HepG2 (cell line): ENCODE data around the gene GPR42. TPM values are rescaled to one million over a fixed set of nuclear protein-coding genes. Genes with fewer than 3 reads are reported as not detected.

Experiments
- ATAC-seq: fragments of 200-7000 bp; cut with Tn5 transposase; 3 replicates; pipeline ENCODE4 v1.9.1; 2020; ENCODE audit warnings: mild to moderate bottlenecking, moderate library complexity
- BruUV-seq: library from RNA; stranded (reverse); fragments of 400-500 nt; replicated peaks from 2 replicates; lab custom pipeline; 2021; lab: Mats Ljungman, UMichigan
- CTCF ChIA-PET: fragments of 300-600 bp; formaldehyde crosslinking; extraction: SDS; loops from one replicate; lab custom pipeline; 2021; ENCODE audit warnings: low total read pairs, inconsistent platforms, low intra/inter-chr PET ratio; lab: Yijun Ruan, JAX
- POLR2A ChIA-PET: fragments of 350-600 bp; sonication (Branson Sonifier 250); formaldehyde crosslinking; loops from one replicate; lab custom pipeline; 2020; ENCODE audit warnings: antibody characterized with exemption, inconsistent platforms; lab: Yijun Ruan, JAX
- DNase-seq: peaks from one replicate; pipeline ENCODE4 v3.0.0-alpha.2; 2015; ENCODE audit warnings: low spot score
- FAIRE-seq: peaks from 3 replicates; lab custom pipeline; 2011; peaks lifted over from hg19 to GRCh38; lab: Jason Lieb, UNC
- H2AFZ ChIP-seq: one replicate; pipeline ENCODE4 v1.6.1; 2011; ENCODE audit warnings: low read length, inconsistent platforms
- H3K27ac ChIP-seq: fragments of 300-600 bp; 3 replicates; pipeline ENCODE4 v1.8.0; 2011; ENCODE audit warnings: mixed run types, mild to moderate bottlenecking, mixed read lengths, low read length, inconsistent platforms; ENCODE audit not compliant: insufficient read depth; ENCODE audit errors: extremely low read length
- H3K27me3 ChIP-seq, 2 experiments: fragments of 200-600 bp in 1 of 2; 2 replicates in 1 of 2; 3 replicates in 1 of 2; pipeline versions ENCODE4 v1.6.0 to v1.8.0; 2011; ENCODE audit warnings: low read length in 2 of 2, mild to moderate bottlenecking in 2 of 2, moderate library complexity in 2 of 2, inconsistent platforms in 1 of 2; ENCODE audit not compliant: insufficient read depth in 2 of 2, control insufficient read depth in 1 of 2
- H3K36me3 ChIP-seq, 2 experiments: fragments of 200-600 bp in 1 of 2; replicated peaks in 1 of 2; 2 replicates in 1 of 2; 3 replicates in 1 of 2; pipeline versions ENCODE4 v1.5.1 to v1.8.0; 2011; ENCODE audit warnings: low read length in 2 of 2, inconsistent platforms in 1 of 2; ENCODE audit not compliant: insufficient read depth in 2 of 2, control insufficient read depth in 1 of 2
- H3K4me1 ChIP-seq: 2 replicates; pipeline ENCODE4 v1.5.1; 2012; ENCODE audit warnings: low read length, inconsistent platforms; ENCODE audit not compliant: insufficient read depth
- H3K4me2 ChIP-seq: 2 replicates; pipeline ENCODE4 v1.6.0; 2011; ENCODE audit warnings: low read depth, low read length, inconsistent platforms
- H3K4me3 ChIP-seq, 3 experiments: fragments of 200-600 bp in 1 of 3; sonication (generic), shearing (Covaris generic) in 1 of 3; replicated peaks in 1 of 3; 2 replicates each; pipeline ENCODE4 v1.5.1; 2011 to 2016; ENCODE audit warnings: low read length in 3 of 3, inconsistent platforms in 2 of 3, low read depth in 2 of 3, mild to moderate bottlenecking in 2 of 3, control low read depth in 1 of 3, mixed read lengths in 1 of 3; ENCODE audit not compliant: insufficient read depth in 1 of 3
- H3K79me2 ChIP-seq: one replicate; pipeline ENCODE4 v1.6.1; 2011; ENCODE audit warnings: low read length, inconsistent platforms; ENCODE audit not compliant: insufficient read depth
- H3K9ac ChIP-seq: 2 replicates; pipeline ENCODE4 v1.6.0; 2011; ENCODE audit warnings: mild to moderate bottlenecking, low read depth, low read length, inconsistent platforms; ENCODE audit not compliant: insufficient read depth
- H3K9me3 ChIP-seq: 2 replicates; pipeline ENCODE4 v1.5.1; 2012; ENCODE audit warnings: mild to moderate bottlenecking, low read length
- H4K20me1 ChIP-seq: 2 replicates; pipeline ENCODE4 v1.6.0; 2011; ENCODE audit warnings: inconsistent platforms, mild to moderate bottlenecking, low read length, moderate library complexity; ENCODE audit not compliant: insufficient read depth
- EED ChIP-seq: sonication (generic); formaldehyde crosslinking; IDR thresholded peaks from 2 replicates; pipeline ENCODE4 v1.5.0; 2020; ENCODE audit warnings: mild to moderate bottlenecking, missing genetic modification reagents
- KDM2A ChIP-seq: sonication (generic); formaldehyde crosslinking; IDR thresholded peaks from 2 replicates; pipeline ENCODE4 v1.4.0; 2020; ENCODE audit warnings: low read depth, missing genetic modification reagents, borderline replicate concordance
- NCOA2 ChIP-seq: sonication (generic); formaldehyde crosslinking; IDR thresholded peaks from 2 replicates; pipeline ENCODE4 v1.8.0; 2022; ENCODE audit warnings: inconsistent platforms
- TBP ChIP-seq: sonication (generic); formaldehyde crosslinking; IDR thresholded peaks from 2 replicates; pipeline ENCODE4 v1.5.0; 2020; ENCODE audit warnings: missing genetic modification reagents
- TGIF2 ChIP-seq: IDR thresholded peaks from 2 replicates; pipeline ENCODE4 v1.6.1; 2016; ENCODE audit warnings: control low read depth, missing compliant biosample characterization
- TSC22D2 ChIP-seq: sonication (generic); formaldehyde crosslinking; IDR thresholded peaks from 2 replicates; pipeline ENCODE4 v1.5.1; 2020; ENCODE audit warnings: missing genetic modification reagents, mild to moderate bottlenecking, borderline replicate concordance
- ZNF557 ChIP-seq: sonication (generic); formaldehyde crosslinking; IDR thresholded peaks from 2 replicates; pipeline ENCODE4 v1.4.0; 2020; ENCODE audit warnings: missing genetic modification reagents
- ZNF614 ChIP-seq: IDR thresholded peaks from 2 replicates; pipeline ENCODE4 v1.6.1; 2018; ENCODE audit warnings: missing biosample characterization, missing genetic modification reagents, inconsistent platforms, borderline replicate concordance
- ZNF839 ChIP-seq: sonication (generic); formaldehyde crosslinking; IDR thresholded peaks from 2 replicates; pipeline ENCODE4 v1.4.0; 2020; ENCODE audit warnings: missing genetic modification reagents, mild to moderate bottlenecking, borderline replicate concordance
- WGBS: methylation state at CpG from one replicate; pipeline ENCODE4 v1.1.6; 2017; ENCODE audit warnings: low lambda C conversion rate; 5-methylcytosine and 5-hydroxymethylcytosine counted together
- in situ Hi-C: cut with HindIII; loops from 2 replicates; pipeline ENCODE4 v1.10.0; 2017; ENCODE audit warnings: low pct_unique_long_range_greater_than_20kb; ENCODE audit not compliant: extremely low pct_ligation_motif_present
- intact Hi-C: fragments of 100-400 bp; cut with micrococcal nuclease; formaldehyde crosslinking; loops from one replicate; pipeline ENCODE4 v1.10.0; 2022; ENCODE audit not compliant: unreplicated experiment
- polyA plus RNA-seq, 8 experiments: library from polyadenylated mRNA; depleted of rRNA in 3 of 8; stranded (reverse) in 7 of 8; unstranded in 1 of 8; fragments of >200 nt; fragmentation: Illumina TruSeq in 4 of 8; extraction: Trizol in 4 of 8; gene quantifications; 2 replicates each; pipeline versions ENCODE4 v1.2.1 to v1.2.3, GENCODE V29; 2011 to 2016; ENCODE audit warnings: low read depth in 4 of 8, missing spikeins in 1 of 8, mixed read lengths in 1 of 8; ENCODE audit not compliant: insufficient read depth in 1 of 8
- total RNA-seq, 5 experiments: library from RNA; depleted of rRNA; stranded (reverse); fragments of >200 nt; fragmentation: Illumina TruSeq; extraction: Trizol; gene quantifications; 2 replicates each; pipeline ENCODE4 v1.2.3, GENCODE V29; 2016; ENCODE audit warnings: low read depth in 1 of 5
- TF ChIP-seq, protein P1 (sequence below): sonication (generic); formaldehyde crosslinking; IDR thresholded peaks from 2 replicates; pipeline ENCODE4 v1.4.0; 2020; ENCODE audit warnings: missing genetic modification reagents, borderline replicate concordance
- TF ChIP-seq, protein P2 (sequence below): sonication (generic); formaldehyde crosslinking; IDR thresholded peaks from 2 replicates; pipeline ENCODE4 v1.4.0; 2020; ENCODE audit warnings: missing genetic modification reagents
- TF ChIP-seq, protein P3 (sequence below): sonication (generic); formaldehyde crosslinking; IDR thresholded peaks from 2 replicates; pipeline ENCODE4 v1.5.0; 2020; ENCODE audit warnings: mild to moderate bottlenecking, missing genetic modification reagents, borderline replicate concordance
- TF ChIP-seq, protein P4 (sequence below): sonication (generic); formaldehyde crosslinking; IDR thresholded peaks from 2 replicates; pipeline ENCODE4 v1.4.0; 2020; ENCODE audit warnings: missing genetic modification reagents

The GPR42 gene
- total and polyA plus RNA-seq, 2 of the 13 experiments (the other 11 are each of a cell fraction or from before 2014, with no cell fraction given): not detected

DNA sequence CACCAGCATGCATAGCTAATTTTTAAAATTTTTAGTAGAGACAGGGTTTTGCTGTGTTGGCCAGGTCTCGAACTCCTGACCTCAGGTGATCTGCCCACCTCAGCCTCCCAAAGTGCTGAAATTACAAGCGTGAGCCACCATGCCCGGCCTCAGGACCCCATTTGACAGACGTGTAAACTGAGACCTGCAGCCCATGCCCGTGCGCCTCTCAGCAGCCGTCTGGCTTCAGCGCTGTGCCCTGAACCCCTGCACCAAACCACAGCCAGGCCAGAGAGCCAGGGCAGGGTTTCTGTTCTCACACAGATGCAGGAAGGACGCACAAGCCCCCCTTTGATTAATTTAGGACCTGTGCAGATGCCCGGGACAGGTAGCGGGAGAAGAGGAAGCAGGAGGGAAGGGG is 30.4 kb upstream of the GPR42 start:
- no peak for TF ChIP-seq KDM2A (CRISPR knock-in tag)
- no peak for TF ChIP-seq NCOA2
- no peak for TF ChIP-seq ZNF557
- in situ Hi-C loops: no loop called here
- FAIRE-seq: no peak
- no peak overlapping the region for H3K4me3 ChIP-seq
- ATAC-seq: no peak
- no peaks in the 10 kb centered on the region for H3K79me2 ChIP-seq
- no peak overlapping the region for H3K9ac ChIP-seq
- CTCF ChIA-PET: no interaction called here
- POLR2A ChIA-PET: no interaction called here
- H3K27ac ChIP-seq: no peak overlapping the region
- H3K36me3 ChIP-seq: no peaks in the 10 kb centered on the region
- no TSS peak for BruUV-seq
- H3K4me1 ChIP-seq: peaks cover 23% of the 10 kb centered on the region
- WGBS: 77% methylated on average over 6 of the region's 11 CpGs
- no peak for DNase-seq
- no peak overlapping the region for H3K4me2 ChIP-seq
- intact Hi-C loops: no loop called here
- H4K20me1 ChIP-seq: no peaks in the 10 kb centered on the region
- no peaks in the 10 kb centered on the region for H3K27me3 ChIP-seq
- no peaks in the 10 kb centered on the region for H3K9me3 ChIP-seq
- no peak overlapping the region for H2AFZ ChIP-seq

DNA sequence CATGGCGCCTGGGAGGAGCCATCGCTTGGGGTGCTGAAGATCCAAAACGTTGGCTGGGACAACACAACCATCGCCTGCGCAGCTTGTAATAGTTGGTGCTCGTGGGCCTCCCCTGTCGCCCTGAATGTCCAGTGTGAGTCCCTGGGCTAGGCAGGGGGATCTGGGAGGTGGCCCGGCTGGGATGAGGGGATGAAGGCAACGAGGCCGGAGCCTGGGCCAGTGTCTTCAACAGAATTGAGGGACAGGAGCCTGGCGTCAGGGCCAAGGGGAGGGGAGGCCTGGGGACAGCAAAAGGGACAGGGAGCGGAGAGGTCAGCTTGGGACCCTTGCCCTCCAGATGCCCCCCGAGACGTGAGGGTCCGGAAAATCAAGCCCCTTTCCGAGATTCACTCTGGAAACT is 29.9 kb upstream of the GPR42 start:
- Histone ChIP-seq H4K20me1 (no peaks in the 10 kb centered on the region), H3K9ac (no peak overlapping the region), H3K36me3 (no peaks in the 10 kb centered on the region), H3K9me3 (no peaks in the 10 kb centered on the region), H3K27me3 (no peaks in the 10 kb centered on the region), H3K27ac (no peak overlapping the region), H2AFZ (no peak overlapping the region), H3K4me1 (peaks cover 28% of the 10 kb centered on the region), H3K4me3 (no peak overlapping the region), H3K4me2 (no peak overlapping the region), H3K79me2 (no peaks in the 10 kb centered on the region)
- intact Hi-C loops (no loop called here), in situ Hi-C loops (no loop called here)
- DNase-seq: no peak
- no TSS peak for BruUV-seq
- ATAC-seq: no peak
- POLR2A ChIA-PET: no interaction called here
- FAIRE-seq: no peak
- WGBS: 76% methylated on average over 11 of the region's 16 CpGs
- CTCF ChIA-PET: no interaction called here
- TF ChIP-seq TGIF2 (CRISPR knock-in tag) (no peak), TBP (CRISPR knock-in tag) (no peak), ZNF839 (CRISPR knock-in tag) (no peak), TSC22D2 (CRISPR knock-in tag) (no peak), ZNF614 (no peak), EED (CRISPR knock-in tag) (no peak)
- TF ChIP-seq, protein P1, sequence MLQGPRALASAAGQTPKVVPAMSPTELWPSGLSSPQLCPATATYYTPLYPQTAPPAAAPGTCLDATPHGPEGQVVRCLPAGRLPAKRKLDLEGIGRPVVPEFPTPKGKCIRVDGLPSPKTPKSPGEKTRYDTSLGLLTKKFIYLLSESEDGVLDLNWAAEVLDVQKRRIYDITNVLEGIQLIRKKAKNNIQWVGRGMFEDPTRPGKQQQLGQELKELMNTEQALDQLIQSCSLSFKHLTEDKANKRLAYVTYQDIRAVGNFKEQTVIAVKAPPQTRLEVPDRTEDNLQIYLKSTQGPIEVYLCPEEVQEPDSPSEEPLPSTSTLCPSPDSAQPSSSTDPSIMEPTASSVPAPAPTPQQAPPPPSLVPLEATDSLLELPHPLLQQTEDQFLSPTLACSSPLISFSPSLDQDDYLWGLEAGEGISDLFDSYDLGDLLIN: no peak
- TF ChIP-seq, protein P2, sequence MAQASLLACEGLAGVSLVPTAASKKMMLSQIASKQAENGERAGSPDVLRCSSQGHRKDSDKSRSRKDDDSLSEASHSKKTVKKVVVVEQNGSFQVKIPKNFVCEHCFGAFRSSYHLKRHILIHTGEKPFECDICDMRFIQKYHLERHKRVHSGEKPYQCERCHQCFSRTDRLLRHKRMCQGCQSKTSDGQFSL (CRISPR knock-in tag): no peak
- TF ChIP-seq, protein P3, sequence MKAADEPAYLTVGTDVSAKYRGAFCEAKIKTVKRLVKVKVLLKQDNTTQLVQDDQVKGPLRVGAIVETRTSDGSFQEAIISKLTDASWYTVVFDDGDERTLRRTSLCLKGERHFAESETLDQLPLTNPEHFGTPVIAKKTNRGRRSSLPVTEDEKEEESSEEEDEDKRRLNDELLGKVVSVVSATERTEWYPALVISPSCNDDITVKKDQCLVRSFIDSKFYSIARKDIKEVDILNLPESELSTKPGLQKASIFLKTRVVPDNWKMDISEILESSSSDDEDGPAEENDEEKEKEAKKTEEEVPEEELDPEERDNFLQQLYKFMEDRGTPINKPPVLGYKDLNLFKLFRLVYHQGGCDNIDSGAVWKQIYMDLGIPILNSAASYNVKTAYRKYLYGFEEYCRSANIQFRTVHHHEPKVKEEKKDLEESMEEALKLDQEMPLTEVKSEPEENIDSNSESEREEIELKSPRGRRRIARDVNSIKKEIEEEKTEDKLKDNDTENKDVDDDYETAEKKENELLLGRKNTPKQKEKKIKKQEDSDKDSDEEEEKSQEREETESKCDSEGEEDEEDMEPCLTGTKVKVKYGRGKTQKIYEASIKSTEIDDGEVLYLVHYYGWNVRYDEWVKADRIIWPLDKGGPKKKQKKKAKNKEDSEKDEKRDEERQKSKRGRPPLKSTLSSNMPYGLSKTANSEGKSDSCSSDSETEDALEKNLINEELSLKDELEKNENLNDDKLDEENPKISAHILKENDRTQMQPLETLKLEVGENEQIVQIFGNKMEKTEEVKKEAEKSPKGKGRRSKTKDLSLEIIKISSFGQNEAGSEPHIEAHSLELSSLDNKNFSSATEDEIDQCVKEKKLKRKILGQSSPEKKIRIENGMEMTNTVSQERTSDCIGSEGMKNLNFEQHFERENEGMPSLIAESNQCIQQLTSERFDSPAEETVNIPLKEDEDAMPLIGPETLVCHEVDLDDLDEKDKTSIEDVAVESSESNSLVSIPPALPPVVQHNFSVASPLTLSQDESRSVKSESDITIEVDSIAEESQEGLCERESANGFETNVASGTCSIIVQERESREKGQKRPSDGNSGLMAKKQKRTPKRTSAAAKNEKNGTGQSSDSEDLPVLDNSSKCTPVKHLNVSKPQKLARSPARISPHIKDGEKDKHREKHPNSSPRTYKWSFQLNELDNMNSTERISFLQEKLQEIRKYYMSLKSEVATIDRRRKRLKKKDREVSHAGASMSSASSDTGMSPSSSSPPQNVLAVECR: no peak
- TF ChIP-seq, protein P4, sequence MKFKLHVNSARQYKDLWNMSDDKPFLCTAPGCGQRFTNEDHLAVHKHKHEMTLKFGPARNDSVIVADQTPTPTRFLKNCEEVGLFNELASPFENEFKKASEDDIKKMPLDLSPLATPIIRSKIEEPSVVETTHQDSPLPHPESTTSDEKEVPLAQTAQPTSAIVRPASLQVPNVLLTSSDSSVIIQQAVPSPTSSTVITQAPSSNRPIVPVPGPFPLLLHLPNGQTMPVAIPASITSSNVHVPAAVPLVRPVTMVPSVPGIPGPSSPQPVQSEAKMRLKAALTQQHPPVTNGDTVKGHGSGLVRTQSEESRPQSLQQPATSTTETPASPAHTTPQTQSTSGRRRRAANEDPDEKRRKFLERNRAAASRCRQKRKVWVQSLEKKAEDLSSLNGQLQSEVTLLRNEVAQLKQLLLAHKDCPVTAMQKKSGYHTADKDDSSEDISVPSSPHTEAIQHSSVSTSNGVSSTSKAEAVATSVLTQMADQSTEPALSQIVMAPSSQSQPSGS (CRISPR knock-in tag): no peak
